Stomach (tissue), 4 donors: ENCODE data around the gene CIAO2B.

ENCODE experiments used
- EP300 ChIP-seq: sonication (generic); formaldehyde crosslinking; IDR thresholded peaks from one replicate; pipeline ENCODE4 v1.6.1; 2017; ENCODE audit warnings: antibody characterized with exemption
- POLR2A ChIP-seq, 4 donors: fragments of 450-650 bp; IDR thresholded peaks; one replicate each; pipeline ENCODE4 v1.6.1; 2016; ENCODE audit warnings: antibody characterized with exemption in 4 of 4, control low read depth in 2 of 4, mild to moderate bottlenecking in 1 of 4, moderate library complexity in 1 of 4
- POLR2AphosphoS5 ChIP-seq, 3 donors: sonication (generic); formaldehyde crosslinking; IDR thresholded peaks; one replicate each; pipeline ENCODE4 v1.6.1; 2016; ENCODE audit warnings: antibody characterized with exemption in 3 of 3
- TF ChIP-seq, protein P1 (sequence below), 7 experiments: fragments of 450-650 bp in 4 of 7; fragments of 200-600 bp in 3 of 7; sonication (generic) in 3 of 7; IDR thresholded peaks; one replicate each; pipeline ENCODE4 v1.5.1; 2016 to 2019; ENCODE audit warnings: antibody characterized with exemption in 7 of 7, control low read depth in 2 of 7, mild to moderate bottlenecking in 1 of 7

DNA sequence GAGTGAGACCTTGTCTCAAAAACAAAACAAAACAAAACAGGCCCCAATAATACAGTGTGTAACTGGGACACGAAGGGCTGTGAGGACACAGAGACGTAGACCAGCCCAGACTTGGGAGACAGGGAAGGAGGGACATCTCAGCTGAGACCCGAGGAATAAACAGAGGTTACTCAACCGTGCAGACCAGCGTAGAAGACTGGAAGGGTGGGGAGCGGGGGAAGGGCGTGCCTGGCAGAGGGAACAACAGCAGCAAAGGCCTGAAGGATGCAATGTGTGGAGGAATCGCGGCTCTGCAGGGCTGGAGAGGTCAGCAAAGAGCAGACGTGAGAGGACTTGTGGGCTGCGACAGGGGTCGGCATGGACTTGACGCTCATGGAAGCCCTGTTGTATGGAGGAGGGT lies 42.5 kb upstream of the CIAO2B start:
- TF ChIP-seq, protein P1, sequence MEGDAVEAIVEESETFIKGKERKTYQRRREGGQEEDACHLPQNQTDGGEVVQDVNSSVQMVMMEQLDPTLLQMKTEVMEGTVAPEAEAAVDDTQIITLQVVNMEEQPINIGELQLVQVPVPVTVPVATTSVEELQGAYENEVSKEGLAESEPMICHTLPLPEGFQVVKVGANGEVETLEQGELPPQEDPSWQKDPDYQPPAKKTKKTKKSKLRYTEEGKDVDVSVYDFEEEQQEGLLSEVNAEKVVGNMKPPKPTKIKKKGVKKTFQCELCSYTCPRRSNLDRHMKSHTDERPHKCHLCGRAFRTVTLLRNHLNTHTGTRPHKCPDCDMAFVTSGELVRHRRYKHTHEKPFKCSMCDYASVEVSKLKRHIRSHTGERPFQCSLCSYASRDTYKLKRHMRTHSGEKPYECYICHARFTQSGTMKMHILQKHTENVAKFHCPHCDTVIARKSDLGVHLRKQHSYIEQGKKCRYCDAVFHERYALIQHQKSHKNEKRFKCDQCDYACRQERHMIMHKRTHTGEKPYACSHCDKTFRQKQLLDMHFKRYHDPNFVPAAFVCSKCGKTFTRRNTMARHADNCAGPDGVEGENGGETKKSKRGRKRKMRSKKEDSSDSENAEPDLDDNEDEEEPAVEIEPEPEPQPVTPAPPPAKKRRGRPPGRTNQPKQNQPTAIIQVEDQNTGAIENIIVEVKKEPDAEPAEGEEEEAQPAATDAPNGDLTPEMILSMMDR (IDR thresholded peaks at IDR 0.05) = no peak
- no peak for TF ChIP-seq POLR2AphosphoS5 (IDR thresholded peaks at IDR 0.05)
- no peak for TF ChIP-seq POLR2A (IDR thresholded peaks at IDR 0.05)
- TF ChIP-seq EP300 = no peak
